ENCODE measurements around the gene DCDC2.

The DCDC2 gene

DNA sequence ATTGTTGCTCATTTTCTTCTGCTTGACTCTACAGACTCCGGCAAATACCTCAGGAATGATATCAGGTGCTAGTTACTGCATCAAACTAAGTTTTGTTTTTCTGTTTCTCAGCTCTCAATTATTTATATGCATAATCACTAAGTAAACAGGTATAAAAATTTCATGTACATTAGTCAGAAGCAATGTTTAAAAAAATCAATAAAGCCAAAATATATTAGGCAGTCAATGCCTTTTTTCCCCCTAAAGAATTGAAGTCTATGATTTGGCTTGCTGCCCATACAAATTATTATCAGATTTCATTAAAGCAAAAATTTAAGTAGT is 24.3 kb upstream of the DCDC2 start:
- Histone ChIP-seq H3K4me2 (ENCODE audit: insufficient read depth, low read length, poor library complexity, severe bottlenecking) (no peak overlapping the region), H3K18ac (ENCODE audit: low read length) (no peak overlapping the region), H2BK5ac (ENCODE audit: low read length) (no peak overlapping the region), H3K9me3 (replicated peaks in 1 of 2; ENCODE audit: control insufficient read depth in 2 of 2, insufficient read depth in 1 of 2, low read depth in 1 of 2, low read length in 2 of 2) (no peaks in the 10 kb centered on the region), H3K79me1 (ENCODE audit: low read depth, low read length) (no peaks in the 10 kb centered on the region), H2BK120ac (ENCODE audit: low read depth, low read length) (no peak overlapping the region), H2AFZ (ENCODE audit: low read length) (no peak overlapping the region), H3K27ac (replicated peaks; ENCODE audit: low read length) (no peak overlapping the region), H2BK12ac (ENCODE audit: low read length) (no peak overlapping the region), H4K8ac (ENCODE audit: low read depth, low read length) (no peak overlapping the region), H4K91ac (ENCODE audit: low read depth, low read length, poor library complexity) (no peak overlapping the region), H3K36me3 (replicated peaks in 1 of 2; ENCODE audit: control insufficient read depth in 2 of 2, insufficient read depth in 2 of 2, low read length in 2 of 2) (no peaks in the 10 kb centered on the region), H3K23ac (ENCODE audit: low read depth, low read length, poor library complexity) (no peak overlapping the region), H3K4me3 (ENCODE audit: low read length in 2 of 2) (no peak overlapping the region), H3K14ac (ENCODE audit: low read length) (no peak overlapping the region), H3K4ac (ENCODE audit: low read length) (no peak overlapping the region), H2AK5ac (ENCODE audit: low read depth, low read length) (no peak overlapping the region), H3K9ac (ENCODE audit: low read depth, low read length, poor library complexity) (no peak overlapping the region), H3K27me3 (ENCODE audit: control insufficient read depth in 3 of 3, insufficient read depth in 3 of 3, low read depth in 1 of 3, low read length in 3 of 3) (no peaks in the 10 kb centered on the region), H3K4me1 (ENCODE audit: control insufficient read depth in 2 of 2, insufficient read depth in 1 of 2, low read depth in 1 of 2, low read length in 2 of 2) (no peaks in the 10 kb centered on the region), H2BK15ac (ENCODE audit: low read length) (no peak overlapping the region)
- DNase-seq (ENCODE audit: low spot score) = no peak
- WGBS, 2 donors (ENCODE audit: extremely low coverage in 2 of 2, insufficient read length in 2 of 2, insufficient replicate concordance in 1 of 2) = no CpG with 5 or more reads among the region's 1 CpG

DNA sequence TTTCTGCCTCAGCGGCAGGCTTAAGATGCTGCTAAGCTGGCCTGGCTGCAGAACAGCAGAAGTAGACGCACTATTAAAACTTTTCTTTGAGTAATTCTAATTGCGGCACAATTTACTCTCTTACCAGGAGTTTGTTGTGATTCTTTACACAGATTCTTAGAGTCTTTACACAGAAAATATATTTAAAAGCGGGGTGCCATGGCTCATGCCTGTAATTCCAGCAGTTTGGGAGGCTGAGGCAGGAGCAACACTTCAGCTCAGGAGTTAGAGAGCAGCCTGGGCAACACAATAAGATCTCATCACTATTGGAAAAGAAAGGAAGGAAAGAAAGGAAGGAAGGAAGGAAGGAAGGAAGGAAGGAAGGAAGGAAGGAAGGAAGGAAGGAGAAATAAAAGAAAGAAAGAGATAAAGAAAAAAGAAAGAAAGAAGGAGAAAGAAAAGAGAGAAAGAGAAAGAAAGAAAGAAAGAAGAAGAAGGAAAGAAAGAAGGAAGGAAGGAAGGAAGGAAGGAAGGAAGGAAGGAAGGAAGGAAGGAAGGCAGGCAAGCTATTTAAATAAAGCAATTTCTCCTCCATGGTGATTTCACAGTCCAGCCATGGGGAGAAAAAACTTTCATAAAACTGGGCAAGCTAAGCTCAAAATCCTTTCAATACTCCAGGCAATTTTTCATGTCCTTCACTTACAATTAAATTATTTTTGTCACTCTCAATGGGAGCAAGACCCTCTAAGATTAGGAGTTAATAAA is 23.8 kb upstream of the DCDC2 start:
- WGBS, 2 donors (ENCODE audit: extremely low coverage in 2 of 2, insufficient read length in 2 of 2, insufficient replicate concordance in 1 of 2) = no CpG with 5 or more reads among the region's 4 CpGs
- Histone ChIP-seq H3K18ac (ENCODE audit: low read length) (no peak overlapping the region), H2AK5ac (ENCODE audit: low read depth, low read length) (no peak overlapping the region), H3K4ac (ENCODE audit: low read length) (no peak overlapping the region), H4K8ac (ENCODE audit: low read depth, low read length) (no peak overlapping the region), H3K14ac (ENCODE audit: low read length) (no peak overlapping the region), H2AFZ (ENCODE audit: low read length) (no peak overlapping the region), H3K9ac (ENCODE audit: low read depth, low read length, poor library complexity) (no peak overlapping the region), H3K79me1 (ENCODE audit: low read depth, low read length) (no peaks in the 10 kb centered on the region), H3K36me3 (replicated peaks in 1 of 2; ENCODE audit: control insufficient read depth in 2 of 2, insufficient read depth in 2 of 2, low read length in 2 of 2) (no peaks in the 10 kb centered on the region), H2BK15ac (ENCODE audit: low read length) (no peak overlapping the region), H3K4me3 (ENCODE audit: low read length in 2 of 2) (no peak overlapping the region), H4K91ac (ENCODE audit: low read depth, low read length, poor library complexity) (no peak overlapping the region), H2BK5ac (ENCODE audit: low read length) (no peak overlapping the region), H3K4me1 (ENCODE audit: control insufficient read depth in 2 of 2, insufficient read depth in 1 of 2, low read depth in 1 of 2, low read length in 2 of 2) (no peaks in the 10 kb centered on the region), H3K27ac (replicated peaks; ENCODE audit: low read length) (no peak overlapping the region), H3K9me3 (replicated peaks in 1 of 2; ENCODE audit: control insufficient read depth in 2 of 2, insufficient read depth in 1 of 2, low read depth in 1 of 2, low read length in 2 of 2) (no peaks in the 10 kb centered on the region), H3K27me3 (ENCODE audit: control insufficient read depth in 3 of 3, insufficient read depth in 3 of 3, low read depth in 1 of 3, low read length in 3 of 3) (no peaks in the 10 kb centered on the region), H2BK12ac (ENCODE audit: low read length) (no peak overlapping the region), H2BK120ac (ENCODE audit: low read depth, low read length) (no peak overlapping the region), H3K4me2 (ENCODE audit: insufficient read depth, low read length, poor library complexity, severe bottlenecking) (no peak overlapping the region), H3K23ac (ENCODE audit: low read depth, low read length, poor library complexity) (no peak overlapping the region)
- DNase-seq (ENCODE audit: low spot score) = no peak

DNA sequence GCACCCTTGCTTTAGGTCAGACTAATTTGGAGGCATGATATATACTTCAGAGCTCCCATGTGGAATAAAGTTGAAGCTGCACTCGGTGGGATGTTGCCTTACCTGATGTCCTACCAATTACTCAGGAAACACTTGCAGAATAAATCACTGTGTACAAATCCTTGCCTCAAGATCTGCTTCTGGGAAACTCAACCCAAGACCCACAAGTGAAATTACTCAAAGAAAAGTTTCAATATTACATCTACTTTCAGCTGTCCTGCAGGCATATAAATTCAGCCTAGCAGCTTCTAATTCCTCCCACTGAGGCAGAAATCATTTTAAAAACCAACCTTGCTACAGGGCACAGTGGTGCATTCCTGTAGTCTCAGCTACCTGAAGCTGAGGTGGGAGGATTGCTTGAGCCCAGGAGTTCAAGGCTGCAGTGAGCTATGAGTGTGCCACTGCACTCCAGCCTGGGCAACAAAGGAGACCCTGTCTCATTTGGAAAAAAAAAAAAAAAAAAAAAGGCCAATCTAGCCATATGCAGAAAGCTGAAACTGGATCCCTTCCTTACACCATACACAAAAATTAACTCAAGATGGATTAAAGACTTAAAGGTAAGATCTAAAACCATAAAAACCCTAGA is 20.7 kb upstream of the DCDC2 start:
- WGBS, 2 donors (ENCODE audit: extremely low coverage in 2 of 2, insufficient read length in 2 of 2, insufficient replicate concordance in 1 of 2) = no CpG with 5 or more reads among the region's 1 CpG
- H4K91ac ChIP-seq (ENCODE audit: low read depth, low read length, poor library complexity) = no peak overlapping the region
- no peak for DNase-seq (ENCODE audit: low spot score)
- no peak overlapping the region for H3K9ac ChIP-seq (ENCODE audit: low read depth, low read length, poor library complexity)
- no peak overlapping the region for H4K8ac ChIP-seq (ENCODE audit: low read depth, low read length)
- no peak overlapping the region for H2AK5ac ChIP-seq (ENCODE audit: low read depth, low read length)
- no peak overlapping the region for H2AFZ ChIP-seq (ENCODE audit: low read length)
- no peaks in the 10 kb centered on the region for H3K36me3 ChIP-seq (replicated peaks in 1 of 2; ENCODE audit: control insufficient read depth in 2 of 2, insufficient read depth in 2 of 2, low read length in 2 of 2)
- H3K14ac ChIP-seq (ENCODE audit: low read length) = no peak overlapping the region
- no peak overlapping the region for H3K23ac ChIP-seq (ENCODE audit: low read depth, low read length, poor library complexity)
- no peak overlapping the region for H3K4ac ChIP-seq (ENCODE audit: low read length)
- H3K18ac ChIP-seq (ENCODE audit: low read length) = no peak overlapping the region
- H3K27ac ChIP-seq (replicated peaks; ENCODE audit: low read length) = no peak overlapping the region
- no peak overlapping the region for H2BK5ac ChIP-seq (ENCODE audit: low read length)
- no peak overlapping the region for H2BK15ac ChIP-seq (ENCODE audit: low read length)
- H3K4me1 ChIP-seq (ENCODE audit: control insufficient read depth in 2 of 2, insufficient read depth in 1 of 2, low read depth in 1 of 2, low read length in 2 of 2) = no peaks in the 10 kb centered on the region
- H3K9me3 ChIP-seq (replicated peaks in 1 of 2; ENCODE audit: control insufficient read depth in 2 of 2, insufficient read depth in 1 of 2, low read depth in 1 of 2, low read length in 2 of 2) = no peaks in the 10 kb centered on the region
- no peaks in the 10 kb centered on the region for H3K27me3 ChIP-seq (ENCODE audit: control insufficient read depth in 3 of 3, insufficient read depth in 3 of 3, low read depth in 1 of 3, low read length in 3 of 3)
- no peak overlapping the region for H2BK12ac ChIP-seq (ENCODE audit: low read length)
- no peak overlapping the region for H3K4me2 ChIP-seq (ENCODE audit: insufficient read depth, low read length, poor library complexity, severe bottlenecking)
- H2BK120ac ChIP-seq (ENCODE audit: low read depth, low read length) = no peak overlapping the region
- H3K4me3 ChIP-seq (ENCODE audit: low read length in 2 of 2) = no peak overlapping the region
- no peaks in the 10 kb centered on the region for H3K79me1 ChIP-seq (ENCODE audit: low read depth, low read length)

DNA sequence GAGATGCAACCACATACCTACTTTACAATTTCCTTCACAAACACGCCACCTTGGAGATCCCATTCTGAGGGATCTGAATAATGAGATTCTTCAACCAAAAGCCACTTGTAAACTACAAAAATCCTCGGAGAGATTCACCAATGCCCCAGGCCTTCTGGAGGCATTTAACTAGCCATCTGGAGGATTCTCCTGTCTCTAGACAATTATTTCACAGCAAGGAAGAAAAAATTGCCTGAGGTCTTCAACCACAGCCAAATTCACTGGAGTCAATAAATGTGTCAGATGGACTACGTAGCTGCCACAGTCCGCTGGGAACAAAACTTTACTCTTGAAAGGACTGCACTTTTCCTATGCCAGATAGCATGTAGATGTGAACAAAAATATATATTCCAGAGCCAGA is 19.0 kb upstream of the DCDC2 start:
- no peak overlapping the region for H3K23ac ChIP-seq (ENCODE audit: low read depth, low read length, poor library complexity)
- H3K27me3 ChIP-seq (ENCODE audit: control insufficient read depth in 3 of 3, insufficient read depth in 3 of 3, low read depth in 1 of 3, low read length in 3 of 3) = no peaks in the 10 kb centered on the region
- H2AFZ ChIP-seq (ENCODE audit: low read length) = no peak overlapping the region
- WGBS, 2 donors (ENCODE audit: extremely low coverage in 2 of 2, insufficient read length in 2 of 2, insufficient replicate concordance in 1 of 2) = no CpG with 5 or more reads among the region's 4 CpGs
- H3K18ac ChIP-seq (ENCODE audit: low read length) = no peak overlapping the region
- no peak overlapping the region for H2AK5ac ChIP-seq (ENCODE audit: low read depth, low read length)
- H4K91ac ChIP-seq (ENCODE audit: low read depth, low read length, poor library complexity) = no peak overlapping the region
- no peak overlapping the region for H3K4me2 ChIP-seq (ENCODE audit: insufficient read depth, low read length, poor library complexity, severe bottlenecking)
- no peak overlapping the region for H3K9ac ChIP-seq (ENCODE audit: low read depth, low read length, poor library complexity)
- DNase-seq (ENCODE audit: low spot score) = no peak
- no peak overlapping the region for H4K8ac ChIP-seq (ENCODE audit: low read depth, low read length)
- H3K4me3 ChIP-seq (ENCODE audit: low read length in 2 of 2) = no peak overlapping the region
- H2BK120ac ChIP-seq (ENCODE audit: low read depth, low read length) = no peak overlapping the region
- no peaks in the 10 kb centered on the region for H3K4me1 ChIP-seq (ENCODE audit: control insufficient read depth in 2 of 2, insufficient read depth in 1 of 2, low read depth in 1 of 2, low read length in 2 of 2)
- no peak overlapping the region for H2BK12ac ChIP-seq (ENCODE audit: low read length)
- H3K36me3 ChIP-seq (replicated peaks in 1 of 2; ENCODE audit: control insufficient read depth in 2 of 2, insufficient read depth in 2 of 2, low read length in 2 of 2) = no peaks in the 10 kb centered on the region
- H3K4ac ChIP-seq (ENCODE audit: low read length) = no peak overlapping the region
- H3K27ac ChIP-seq (replicated peaks; ENCODE audit: low read length) = no peak overlapping the region
- H2BK5ac ChIP-seq (ENCODE audit: low read length) = no peak overlapping the region
- H3K79me1 ChIP-seq (ENCODE audit: low read depth, low read length) = no peaks in the 10 kb centered on the region
- no peak overlapping the region for H2BK15ac ChIP-seq (ENCODE audit: low read length)
- H3K9me3 ChIP-seq (replicated peaks in 1 of 2; ENCODE audit: control insufficient read depth in 2 of 2, insufficient read depth in 1 of 2, low read depth in 1 of 2, low read length in 2 of 2) = no peaks in the 10 kb centered on the region
- no peak overlapping the region for H3K14ac ChIP-seq (ENCODE audit: low read length)
